A673 (cell line): ENCODE results near the gene ARHGAP24.

Experiments
- EZH2 ChIP-seq: fragments of 200-600 bp; sonication (generic); IDR thresholded peaks from 2 replicates; pipeline ENCODE4 v1.6.1; 2017; ENCODE audit warnings: borderline replicate concordance, low read depth, mild to moderate bottlenecking, mixed read lengths, antibody characterized with exemption, low read length; ENCODE audit not compliant: poor library complexity, severe bottlenecking
- TF ChIP-seq, protein P1 (sequence below): fragments of 300-800, 200-600 bp; sonication (generic); conservative IDR thresholded peaks from 2 replicates; pipeline ENCODE4 v1.5.1; 2017; ENCODE audit warnings: low read depth, mild to moderate bottlenecking, antibody characterized with exemption, low read length, moderate library complexity, mixed read lengths

DNA sequence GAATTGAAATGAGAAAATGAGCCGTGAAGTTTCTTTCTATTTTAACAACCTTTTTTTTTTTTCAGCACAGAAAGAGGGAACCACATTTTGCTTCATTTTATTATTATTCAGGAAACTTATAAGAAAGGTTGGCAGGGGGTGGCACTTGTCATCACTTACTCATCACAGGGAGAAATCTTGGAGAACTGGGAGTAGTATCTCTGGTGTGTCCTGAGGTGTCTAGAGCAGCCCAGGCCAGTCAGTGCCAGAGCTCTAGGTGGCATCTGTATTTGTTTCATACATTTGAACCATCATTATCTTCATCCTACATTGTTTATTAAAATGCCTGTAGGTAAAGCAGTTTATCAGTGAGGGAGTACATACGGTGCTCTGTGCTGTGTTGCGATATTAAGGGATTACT is 43.8 kb upstream of the ARHGAP24 start:
- TF ChIP-seq, protein P1, sequence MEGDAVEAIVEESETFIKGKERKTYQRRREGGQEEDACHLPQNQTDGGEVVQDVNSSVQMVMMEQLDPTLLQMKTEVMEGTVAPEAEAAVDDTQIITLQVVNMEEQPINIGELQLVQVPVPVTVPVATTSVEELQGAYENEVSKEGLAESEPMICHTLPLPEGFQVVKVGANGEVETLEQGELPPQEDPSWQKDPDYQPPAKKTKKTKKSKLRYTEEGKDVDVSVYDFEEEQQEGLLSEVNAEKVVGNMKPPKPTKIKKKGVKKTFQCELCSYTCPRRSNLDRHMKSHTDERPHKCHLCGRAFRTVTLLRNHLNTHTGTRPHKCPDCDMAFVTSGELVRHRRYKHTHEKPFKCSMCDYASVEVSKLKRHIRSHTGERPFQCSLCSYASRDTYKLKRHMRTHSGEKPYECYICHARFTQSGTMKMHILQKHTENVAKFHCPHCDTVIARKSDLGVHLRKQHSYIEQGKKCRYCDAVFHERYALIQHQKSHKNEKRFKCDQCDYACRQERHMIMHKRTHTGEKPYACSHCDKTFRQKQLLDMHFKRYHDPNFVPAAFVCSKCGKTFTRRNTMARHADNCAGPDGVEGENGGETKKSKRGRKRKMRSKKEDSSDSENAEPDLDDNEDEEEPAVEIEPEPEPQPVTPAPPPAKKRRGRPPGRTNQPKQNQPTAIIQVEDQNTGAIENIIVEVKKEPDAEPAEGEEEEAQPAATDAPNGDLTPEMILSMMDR: no peak
- TF ChIP-seq EZH2: no peak
